Measurements from ENCODE around the gene PROKR1.

DNA sequence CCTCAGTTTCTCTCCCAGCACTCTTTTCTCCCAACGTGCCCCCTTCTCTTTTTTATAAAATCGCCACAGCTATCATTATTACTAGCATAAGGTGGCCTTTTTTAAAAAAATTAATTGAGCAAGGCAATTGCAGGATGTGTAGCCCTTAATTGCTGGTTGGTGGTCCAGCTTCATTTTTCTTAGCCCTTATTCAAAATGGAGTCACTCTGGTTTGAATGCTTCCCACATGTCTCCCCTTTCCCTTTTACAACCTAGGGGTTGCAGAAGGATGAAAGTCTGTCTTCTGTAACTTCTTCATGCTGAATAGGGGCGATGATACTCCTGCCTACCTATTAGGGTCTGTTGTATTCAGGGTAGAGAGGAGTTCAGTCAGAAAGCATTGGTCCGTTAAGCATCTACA, 36.6 kb upstream of the PROKR1 start:
- TF ChIP-seq ZFX (IDR thresholded peaks at IDR 0.05; ENCODE audit: borderline replicate concordance), result no peak
- TF ChIP-seq, protein P1, sequence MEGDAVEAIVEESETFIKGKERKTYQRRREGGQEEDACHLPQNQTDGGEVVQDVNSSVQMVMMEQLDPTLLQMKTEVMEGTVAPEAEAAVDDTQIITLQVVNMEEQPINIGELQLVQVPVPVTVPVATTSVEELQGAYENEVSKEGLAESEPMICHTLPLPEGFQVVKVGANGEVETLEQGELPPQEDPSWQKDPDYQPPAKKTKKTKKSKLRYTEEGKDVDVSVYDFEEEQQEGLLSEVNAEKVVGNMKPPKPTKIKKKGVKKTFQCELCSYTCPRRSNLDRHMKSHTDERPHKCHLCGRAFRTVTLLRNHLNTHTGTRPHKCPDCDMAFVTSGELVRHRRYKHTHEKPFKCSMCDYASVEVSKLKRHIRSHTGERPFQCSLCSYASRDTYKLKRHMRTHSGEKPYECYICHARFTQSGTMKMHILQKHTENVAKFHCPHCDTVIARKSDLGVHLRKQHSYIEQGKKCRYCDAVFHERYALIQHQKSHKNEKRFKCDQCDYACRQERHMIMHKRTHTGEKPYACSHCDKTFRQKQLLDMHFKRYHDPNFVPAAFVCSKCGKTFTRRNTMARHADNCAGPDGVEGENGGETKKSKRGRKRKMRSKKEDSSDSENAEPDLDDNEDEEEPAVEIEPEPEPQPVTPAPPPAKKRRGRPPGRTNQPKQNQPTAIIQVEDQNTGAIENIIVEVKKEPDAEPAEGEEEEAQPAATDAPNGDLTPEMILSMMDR (IDR thresholded peaks at IDR 0.05), result no peak
